HCT116 (cell line): Measurements from ENCODE around the gene FHOD3.

ENCODE experiments used
- CBX3 ChIP-seq: IDR thresholded peaks from 2 replicates; pipeline ENCODE4 v1.6.1; 2012; ENCODE audit warnings: low read depth
- CTCF ChIP-seq, 3 experiments: fragments of 200-600 bp in 1 of 3; sonication (generic) in 1 of 3; IDR thresholded peaks in 2 of 3; conservative IDR thresholded peaks in 1 of 3; 2 replicates each; pipeline ENCODE4 v1.5.1; 2012 to 2017; ENCODE audit warnings: low read depth in 2 of 3, low read length in 2 of 3, antibody characterized with exemption in 1 of 3, borderline replicate concordance in 1 of 3, control low read depth in 1 of 3, mild to moderate bottlenecking in 1 of 3, mixed read lengths in 1 of 3, mixed run types in 1 of 3, moderate library complexity in 1 of 3; ENCODE audit not compliant: insufficient read depth in 1 of 3
- EZH2 ChIP-seq: fragments of 200-600 bp; sonication (generic); IDR thresholded peaks from 2 replicates; pipeline ENCODE4 v1.6.1; 2017; ENCODE audit warnings: antibody characterized with exemption, mixed run types
- FOSL1 ChIP-seq: IDR thresholded peaks from 2 replicates; pipeline ENCODE4 v1.6.1; 2012; ENCODE audit warnings: low read depth
- JUND ChIP-seq: IDR thresholded peaks from 2 replicates; pipeline ENCODE4 v1.6.1; 2012
- POLR2A ChIP-seq: IDR thresholded peaks from 2 replicates; pipeline ENCODE4 v1.7.0; 2011; ENCODE audit warnings: borderline replicate concordance; ENCODE audit not compliant: insufficient read depth, insufficient read length; ENCODE audit errors: extremely low read depth
- POLR2AphosphoS5 ChIP-seq: IDR thresholded peaks from 2 replicates; pipeline ENCODE4 v1.6.1; 2011; ENCODE audit warnings: mild to moderate bottlenecking, low read depth, low read length, moderate library complexity
- SIN3A ChIP-seq: IDR thresholded peaks from 2 replicates; pipeline ENCODE4 v1.6.1; 2012; ENCODE audit warnings: low read depth

- no peak for TF ChIP-seq FOSL1
- TF ChIP-seq CBX3 = no peak
- no peak for TF ChIP-seq JUND
- TF ChIP-seq POLR2A = no peak
- no peak for TF ChIP-seq CTCF (IDR thresholded peaks at IDR 0.05 in 2 of 3, conservative IDR thresholded peaks at IDR 0.05 in 1 of 3; ENCODE audit: borderline replicate concordance in 1 of 3, insufficient read depth in 1 of 3, low read depth in 2 of 3, low read length in 2 of 3)
- TF ChIP-seq SIN3A = no peak
- TF ChIP-seq EZH2 = no peak
- no peak for TF ChIP-seq POLR2AphosphoS5
Measured at GRCh38 chr18:36766836-36767235, 469.3 kb downstream of the FHOD3 start.
